COR-L47 (cell line): ENCODE results near the gene KCNC3.

ENCODE experiments used
- DNase-seq: peaks from one replicate; lab custom pipeline; 2025; lab: John Stamatoyannopoulos, UW

KCNC3 gene

DNA sequence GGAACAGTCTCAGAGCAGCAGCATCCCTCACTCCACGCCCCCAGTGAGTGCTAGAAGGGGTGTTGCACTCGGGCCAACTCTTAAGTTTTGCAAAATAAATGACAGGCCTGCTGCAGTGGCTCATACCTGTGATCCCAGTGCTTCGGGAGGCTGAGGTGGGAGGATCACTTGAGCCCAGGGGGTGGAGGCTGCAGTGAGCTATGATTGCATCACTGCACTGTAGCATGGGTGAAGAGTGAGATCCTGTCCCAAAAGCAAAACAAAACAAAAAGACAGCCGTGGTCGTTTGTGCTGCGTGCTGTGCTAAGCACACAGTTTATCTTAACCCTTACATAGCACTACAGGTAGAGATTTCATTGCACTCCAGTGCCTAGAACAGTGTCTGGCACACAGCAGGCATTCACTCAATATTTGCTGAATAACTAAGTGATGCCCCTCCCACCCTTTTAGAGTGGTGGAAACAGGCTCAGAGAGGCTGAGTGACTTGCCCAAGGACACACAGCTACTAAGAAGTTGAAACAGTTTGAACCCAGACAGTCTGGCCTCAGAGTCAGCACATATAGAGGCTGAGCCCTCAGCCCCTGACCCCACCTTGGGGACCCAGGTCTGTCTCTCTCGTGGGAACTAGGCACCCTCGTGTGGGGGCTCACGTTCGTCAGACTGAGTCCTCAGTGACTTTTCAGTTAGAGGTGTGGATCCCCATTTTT is 18.3 kb downstream of the KCNC3 start:
- no peak for DNase-seq

- no peak for DNase-seq
These were observed 19.6 kb downstream of the KCNC3 start for GRCh38 chr19:50309396-50310125.

- DNase-seq = no peak
These were observed 20.2 kb downstream of the KCNC3 start for GRCh38 chr19:50308991-50309390.

- no peak for DNase-seq
These were observed 25.6 kb downstream of the KCNC3 start for GRCh38 chr19:50303558-50303957.

DNA sequence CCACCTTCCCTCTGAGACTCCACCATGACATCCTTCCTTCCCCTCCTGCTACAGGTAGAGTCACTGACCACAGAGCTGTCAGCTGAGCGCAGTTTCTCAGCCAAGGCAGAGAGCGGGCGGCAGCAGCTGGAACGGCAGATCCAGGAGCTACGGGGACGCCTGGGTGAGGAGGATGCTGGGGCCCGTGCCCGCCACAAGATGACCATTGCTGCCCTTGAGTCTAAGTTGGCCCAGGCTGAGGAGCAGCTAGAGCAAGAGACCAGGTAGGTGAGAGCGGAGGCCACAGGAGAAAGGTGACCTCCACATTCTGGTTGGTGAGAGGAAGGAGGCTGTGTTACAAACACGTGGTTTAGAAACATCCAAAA is 27.6 kb downstream of the KCNC3 start:
- no peak for DNase-seq

GRCh38 chr19:50300814-50301606 is 28.2 kb downstream of the KCNC3 start:
- DNase-seq = no peak

DNA sequence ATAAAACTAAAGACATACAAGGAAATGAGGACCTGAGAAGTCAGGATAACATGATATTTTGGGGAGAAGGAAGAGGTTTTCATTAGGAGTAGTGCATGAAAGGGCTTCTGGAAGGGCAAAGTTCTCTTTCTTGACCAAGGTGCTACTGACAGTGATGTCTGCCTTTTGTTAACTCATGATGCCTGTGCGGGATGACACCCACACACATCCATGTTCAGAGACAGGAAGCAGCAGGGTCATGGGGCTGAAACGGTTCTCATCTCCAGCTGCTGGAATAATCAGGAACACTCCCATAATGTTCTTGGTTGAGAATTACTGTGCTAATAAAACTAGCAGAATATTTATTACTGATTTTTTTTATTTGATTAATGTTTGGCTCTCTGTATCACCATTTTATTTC is 29.1 kb downstream of the KCNC3 start:
- DNase-seq = no peak

- no peak for DNase-seq
These were observed 35.7 kb downstream of the KCNC3 start for GRCh38 chr19:50293263-50294004.

- DNase-seq = no peak
These were observed 36.9 kb downstream of the KCNC3 start for GRCh38 chr19:50292216-50292827.

DNA sequence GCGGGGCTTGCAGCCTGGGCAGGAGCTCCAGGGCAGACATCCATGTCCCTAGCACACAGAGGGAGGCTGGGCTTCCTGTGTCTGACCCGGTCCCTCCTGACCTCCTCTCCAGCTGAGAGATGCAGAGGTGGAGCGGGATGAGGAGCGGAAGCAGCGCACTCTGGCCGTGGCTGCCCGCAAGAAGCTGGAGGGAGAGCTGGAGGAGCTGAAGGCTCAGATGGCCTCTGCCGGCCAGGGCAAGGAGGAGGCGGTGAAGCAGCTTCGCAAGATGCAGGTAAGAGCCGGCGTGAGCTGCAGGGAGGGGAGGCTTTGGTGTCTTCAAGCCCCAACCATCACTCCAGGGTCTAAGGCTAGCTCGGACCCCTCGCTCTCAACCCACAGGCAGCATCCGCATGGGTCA is 38.4 kb downstream of the KCNC3 start:
- DNase-seq = no peak

- DNase-seq = no peak
These were observed 39.2 kb downstream of the KCNC3 start for GRCh38 chr19:50290011-50290410.

- DNase-seq = no peak
These were observed 40.2 kb downstream of the KCNC3 start for GRCh38 chr19:50288954-50289353.

DNA sequence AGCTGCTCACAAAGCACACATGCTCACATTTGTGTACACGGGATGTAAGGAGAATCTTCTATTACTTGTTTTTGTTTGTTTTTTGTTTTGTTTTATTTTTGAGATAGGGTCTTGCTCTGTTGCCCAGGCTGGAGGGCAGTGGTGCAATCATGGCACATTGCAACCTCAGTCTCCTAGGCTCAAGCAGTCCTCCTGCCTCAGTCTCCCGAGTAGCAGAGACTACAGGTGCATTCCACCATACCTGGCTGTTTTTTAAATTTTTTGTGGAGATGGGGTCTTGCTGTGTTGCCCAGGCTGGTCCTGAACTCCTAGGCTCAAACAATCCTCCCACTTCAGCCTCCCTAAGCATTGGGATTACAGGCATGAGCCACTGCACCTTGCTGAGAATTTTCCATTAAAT is 41.8 kb downstream of the KCNC3 start:
- no peak for DNase-seq

- no peak for DNase-seq
These were observed 42.7 kb downstream of the KCNC3 start for GRCh38 chr19:50286443-50286842.

DNA sequence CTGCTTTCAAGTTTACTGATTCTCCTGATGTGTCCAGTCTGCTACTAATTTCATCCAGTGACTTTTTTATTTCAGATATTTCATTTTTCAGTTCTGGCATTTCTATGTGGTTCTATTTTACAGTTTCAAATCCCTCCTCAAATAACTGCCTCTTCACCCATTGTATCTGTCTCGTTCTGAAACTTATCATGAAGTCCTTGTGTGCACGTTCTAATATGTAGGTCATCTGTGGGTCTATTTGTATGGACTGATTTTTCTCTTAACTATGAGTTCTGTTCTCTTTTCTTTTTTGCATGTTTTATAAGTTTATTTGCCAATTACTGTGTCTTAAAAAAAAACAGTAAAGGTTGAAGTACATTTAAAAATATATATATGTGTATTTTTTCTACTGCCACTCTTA is 43.3 kb downstream of the KCNC3 start:
- no peak for DNase-seq

DNA sequence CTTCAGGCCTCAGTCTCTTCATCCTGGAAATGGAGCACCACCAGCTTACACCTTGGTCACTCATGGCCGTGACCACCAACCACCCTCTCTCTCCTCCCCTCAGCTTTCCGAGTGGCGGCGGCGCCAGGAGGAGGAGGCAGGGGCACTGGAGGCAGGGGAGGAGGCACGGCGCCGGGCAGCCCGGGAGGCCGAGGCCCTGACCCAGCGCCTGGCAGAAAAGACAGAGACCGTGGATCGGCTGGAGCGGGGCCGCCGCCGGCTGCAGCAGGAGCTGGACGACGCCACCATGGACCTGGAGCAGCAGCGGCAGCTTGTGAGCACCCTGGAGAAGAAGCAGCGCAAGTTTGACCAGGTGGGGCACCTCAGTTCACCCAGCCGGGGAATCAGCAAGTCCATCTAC is 47.7 kb downstream of the KCNC3 start:
- DNase-seq = no peak

DNA sequence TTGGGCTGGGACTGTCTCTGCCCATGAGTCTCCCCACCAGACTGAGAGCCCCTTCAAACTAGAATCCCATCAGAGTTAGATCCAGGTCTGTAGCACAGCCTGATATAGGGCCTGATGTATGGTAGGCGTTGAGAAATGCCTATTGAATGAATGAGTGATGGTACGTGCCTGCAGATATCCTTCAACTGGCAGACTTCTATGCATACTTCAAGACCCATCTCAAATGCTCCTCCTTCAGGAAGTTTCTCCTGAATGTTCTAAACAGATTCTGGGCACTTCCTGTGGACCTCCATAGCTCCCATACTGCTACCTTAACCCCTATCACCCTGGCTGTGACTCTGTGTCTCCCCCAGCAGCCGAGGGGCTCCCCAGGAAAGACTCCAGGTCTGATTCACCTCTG is 48.2 kb downstream of the KCNC3 start:
- DNase-seq = no peak

GRCh38 chr19:50280074-50280473 is 49.1 kb downstream of the KCNC3 start:
- DNase-seq = no peak

DNA sequence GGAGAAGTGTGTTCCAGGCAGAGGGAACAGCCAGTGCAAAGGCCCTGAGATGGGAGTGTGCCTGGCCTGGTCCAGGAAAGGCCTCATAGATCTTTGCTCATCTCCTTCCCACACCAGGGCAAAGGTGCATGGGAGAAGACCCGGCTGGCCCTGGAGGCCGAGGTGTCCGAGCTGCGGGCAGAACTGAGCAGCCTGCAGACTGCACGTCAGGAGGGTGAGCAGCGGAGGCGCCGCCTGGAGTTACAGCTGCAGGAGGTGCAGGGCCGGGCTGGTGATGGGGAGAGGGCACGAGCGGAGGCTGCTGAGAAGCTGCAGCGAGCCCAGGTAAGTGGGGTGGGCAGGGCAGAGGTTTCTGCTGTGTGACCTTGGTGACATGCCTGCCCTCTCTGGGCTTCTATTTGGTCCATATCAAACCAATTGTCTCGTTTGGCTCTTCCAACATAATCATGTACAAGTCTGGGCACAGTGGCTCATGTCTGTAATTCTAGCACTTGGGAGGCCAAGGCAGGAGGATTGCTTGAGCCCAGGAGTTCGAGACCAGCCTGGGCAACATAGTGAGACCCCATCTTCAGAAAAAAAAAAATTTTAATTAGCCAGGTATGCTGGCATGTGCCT is 51.1 kb downstream of the KCNC3 start:
- no peak for DNase-seq

- DNase-seq = no peak
These were observed 52.7 kb downstream of the KCNC3 start for GRCh38 chr19:50276370-50277063.
